Breast epithelium (tissue), 4 donors: ENCODE measurements around the gene BUB1B. TPM values are rescaled to one million over a fixed set of nuclear protein-coding genes. Genes with fewer than 3 reads are reported as not detected.
A peak's percentile ranks its signal among the peaks of the same experiment; 100 is the strongest.

Experiments
- DNase-seq, 2 donors: peaks; one replicate each; pipeline ENCODE4 v3.0.0-alpha.2; 2019; ENCODE audit warnings: low spot score in 2 of 2
- H3K27ac ChIP-seq, 2 donors: fragments of 200-600 bp; sonication (generic) in 1 of 2; one replicate each; pipeline ENCODE4 v1.5.1; 2016 to 2019; ENCODE audit warnings: mild to moderate bottlenecking in 1 of 2
- H3K27me3 ChIP-seq, 2 donors: fragments of 200-600 bp; sonication (generic) in 1 of 2; one replicate each; pipeline versions ENCODE4 v1.5.1 to v1.6.0; 2017 to 2019; ENCODE audit warnings: control low read depth in 1 of 2, mild to moderate bottlenecking in 1 of 2
- H3K36me3 ChIP-seq: fragments of 200-600 bp; one replicate; pipeline ENCODE4 v1.5.1; 2019
- H3K4me1 ChIP-seq, 2 donors: fragments of 200-600 bp; sonication (generic); one replicate each; pipeline ENCODE4 v1.5.1; 2016 to 2019; ENCODE audit warnings: control low read depth in 1 of 2
- H3K4me3 ChIP-seq, 3 donors: fragments of 200-600 bp; sonication (generic); 1 replicate in 2 of 3; 2 replicates in 1 of 3; pipeline ENCODE4 v1.5.1; 2016 to 2019; ENCODE audit warnings: mild to moderate bottlenecking in 3 of 3, moderate library complexity in 2 of 3
- H3K9me3 ChIP-seq, 2 donors: fragments of 200-600 bp; sonication (generic) in 1 of 2; one replicate each; pipeline ENCODE4 v1.5.1; 2016 to 2019; ENCODE audit warnings: control low read depth in 1 of 2
- CTCF ChIP-seq, 3 donors: fragments of 450-650 bp; IDR thresholded peaks; one replicate each; pipeline ENCODE4 v1.5.1; 2016 to 2017; ENCODE audit warnings: antibody characterized with exemption in 3 of 3, mild to moderate bottlenecking in 3 of 3, moderate library complexity in 3 of 3
- POLR2A ChIP-seq: fragments of 450-650 bp; IDR thresholded peaks from one replicate; pipeline ENCODE4 v1.6.1; 2016; ENCODE audit warnings: antibody characterized with exemption, mild to moderate bottlenecking, moderate library complexity
- POLR2AphosphoS5 ChIP-seq, 3 donors: sonication (generic); formaldehyde crosslinking; IDR thresholded peaks; one replicate each; pipeline ENCODE4 v1.6.1; 2017; ENCODE audit warnings: antibody characterized with exemption in 3 of 3
- intact Hi-C: fragments of 100-400 bp; cut with DNase I; formaldehyde crosslinking; loops from one replicate; pipeline ENCODE4 v1.15.1; 2023; ENCODE audit warnings: low total_unique reads
- total RNA-seq, 3 donors: library from RNA; depleted of rRNA; stranded (reverse); fragments of >200 nt; gene quantifications; one replicate each; pipeline ENCODE4 v1.1.0, GENCODE V29; 2016

BUB1B gene
- total RNA-seq, 3 donors from 2014 or later = 0.33 to 1.9 (median 1.4) TPM

DNA sequence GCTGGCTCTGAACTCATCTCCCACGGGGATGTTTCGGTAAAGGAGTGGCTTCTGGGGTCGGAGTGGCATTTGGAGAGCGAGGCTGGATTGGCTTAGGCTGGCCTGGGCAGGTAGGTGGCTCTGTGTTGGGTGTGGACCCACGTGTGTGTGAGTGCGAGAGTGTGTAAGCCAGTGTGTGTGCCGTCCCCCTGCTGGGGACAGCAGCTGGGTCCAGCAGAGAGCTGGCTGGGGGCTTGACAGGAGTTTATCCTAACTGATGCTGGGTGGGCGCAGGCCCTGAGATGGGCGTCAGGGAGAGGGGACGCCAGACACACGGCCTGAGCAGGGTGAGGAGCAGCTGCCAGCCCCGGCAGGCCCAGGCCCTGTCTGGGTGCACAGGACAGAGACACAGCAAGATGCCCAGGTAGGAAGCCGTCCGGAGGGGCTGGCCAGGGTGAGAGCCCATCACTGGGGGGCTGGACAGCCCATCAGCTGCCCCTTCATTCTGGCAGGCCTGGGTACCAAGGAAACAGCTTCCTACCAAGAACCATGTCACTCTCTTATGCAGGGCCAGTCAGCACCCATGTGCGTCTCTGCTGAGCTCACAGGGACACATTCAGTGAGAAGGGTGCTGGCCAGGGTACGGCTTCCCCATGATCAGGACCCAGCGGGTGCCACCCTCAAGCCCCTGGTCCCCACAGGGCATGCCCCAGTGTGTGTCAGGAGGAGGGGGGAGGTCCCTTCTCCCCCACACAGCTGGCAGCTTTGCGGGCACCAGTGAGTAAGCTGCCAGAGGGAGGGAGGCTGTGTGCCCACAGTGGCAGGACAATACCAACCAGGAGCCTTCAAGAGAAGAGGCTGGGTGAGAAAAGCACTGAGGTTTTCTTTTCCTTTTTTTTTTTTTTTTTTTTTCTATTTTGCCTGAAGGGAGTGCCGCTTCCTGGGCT, 79.1 kb downstream of the BUB1B start:
- Histone ChIP-seq H3K27ac (peak overlapping the region; percentile 82 to 88), H3K9me3 (no peaks in the 10 kb centered on the region), H3K36me3 (no peaks in the 10 kb centered on the region), H3K4me3 (peak overlapping the region in 2 of 3 donors; percentile 48 to 60), H3K27me3 (no peaks in the 10 kb centered on the region), H3K4me1 (peaks cover 4 to 16% of the 10 kb centered on the region in 2 donors)
- DNase-seq = peak in 1 of 2 donors; percentile 38
- intact Hi-C loops = loop anchor here (5.0 kb wide), 1 partner anchor 32 kb away; no protein-coding TSS in a partner anchor
- TF ChIP-seq POLR2A (no peak), CTCF (IDR thresholded peaks at IDR 0.05) (no peak), POLR2AphosphoS5 (IDR thresholded peaks at IDR 0.05) (no peak)

DNA sequence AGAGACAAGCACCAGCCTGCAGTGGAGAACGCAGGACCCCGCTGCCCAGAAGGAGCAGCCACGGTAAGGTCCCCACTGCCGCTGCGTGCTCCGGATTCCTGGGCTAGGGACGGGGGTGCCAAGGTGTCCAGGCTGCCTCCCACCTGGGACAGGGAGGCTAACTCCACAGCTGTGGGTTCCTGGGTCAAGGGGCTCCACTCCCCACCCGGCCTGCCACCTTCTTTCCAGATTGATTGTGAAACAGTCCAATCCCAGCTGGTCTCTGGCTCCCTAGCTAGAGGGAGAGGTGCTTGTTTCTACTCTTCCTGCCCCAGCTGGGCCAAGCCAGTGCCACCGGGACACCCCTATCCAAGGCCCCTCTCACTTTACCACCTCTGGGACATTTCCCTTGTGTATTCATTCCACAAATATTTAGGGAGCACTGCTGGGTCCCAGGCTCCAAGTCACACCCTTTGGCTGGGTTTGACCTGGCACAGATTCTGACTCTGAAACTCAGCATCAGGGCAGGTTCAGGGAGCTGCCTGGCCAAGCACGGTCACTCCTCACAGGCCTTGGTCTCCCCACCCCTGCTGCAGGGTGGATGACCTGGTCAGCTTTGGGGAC, 79.9 kb downstream of the BUB1B start:
- intact Hi-C loops = no loop called here
- peak overlapping the region; percentile 82 to 83 for H3K27ac ChIP-seq
- H3K4me3 ChIP-seq = peak overlapping the region in 2 of 3 donors; percentile 48 to 52
- H3K9me3 ChIP-seq = no peaks in the 10 kb centered on the region
- no peaks in the 10 kb centered on the region for H3K36me3 ChIP-seq
- no peak for TF ChIP-seq CTCF (IDR thresholded peaks at IDR 0.05)
- peak in 1 of 3 donors; percentile 1 for TF ChIP-seq POLR2AphosphoS5 (IDR thresholded peaks at IDR 0.05)
- no peaks in the 10 kb centered on the region for H3K27me3 ChIP-seq
- peaks cover 4 to 22% of the 10 kb centered on the region in 2 donors for H3K4me1 ChIP-seq
- DNase-seq = peak in 1 of 2 donors; percentile 40

DNA sequence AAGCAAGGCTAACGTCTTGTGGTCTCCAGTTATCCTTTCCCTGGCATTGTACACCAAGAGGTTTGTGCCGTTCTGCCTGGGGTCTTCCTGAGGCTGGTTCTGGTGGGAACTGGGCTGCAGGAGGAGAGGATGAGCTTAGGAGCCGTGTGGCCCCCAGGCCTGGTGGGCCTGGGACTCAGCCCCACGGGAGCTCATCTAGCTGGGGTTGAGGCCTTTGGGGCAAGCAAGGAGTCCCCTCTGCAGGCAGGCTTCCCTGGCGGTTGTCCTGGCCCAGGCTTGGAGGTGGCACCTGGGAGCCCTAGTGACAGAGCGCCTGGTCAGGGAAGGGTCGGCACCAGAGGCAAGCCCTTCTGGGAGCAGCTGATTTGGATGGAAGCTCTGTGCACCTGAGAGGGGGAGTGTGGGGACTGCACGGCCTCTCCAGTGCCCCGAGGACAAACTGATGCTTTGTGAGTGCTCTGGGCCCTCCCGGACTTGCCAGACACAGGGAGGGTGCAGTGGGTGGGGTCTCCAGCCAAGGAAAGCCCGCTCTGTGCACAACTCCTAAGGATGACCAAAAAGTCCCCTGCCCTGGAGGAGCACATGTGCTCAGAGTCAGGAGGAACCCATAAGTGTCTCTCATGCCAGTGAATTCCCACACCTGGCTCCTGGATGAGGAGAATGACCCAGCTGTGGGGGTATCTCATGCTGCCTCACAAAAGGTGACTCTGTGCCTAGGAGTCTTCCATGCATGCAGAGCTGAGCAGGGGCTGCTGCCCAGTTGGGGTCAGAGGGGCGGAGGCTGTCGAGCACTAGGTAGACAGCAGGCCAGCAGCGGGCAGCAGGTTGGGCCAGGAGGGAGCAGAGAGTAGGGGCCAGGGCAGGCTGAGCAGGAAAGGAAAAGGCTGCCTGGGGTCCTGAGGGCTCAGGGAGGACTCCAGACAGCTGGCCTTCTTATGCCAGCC, 80.7 kb downstream of the BUB1B start:
- H3K27ac ChIP-seq = peak overlapping the region; percentile 82 to 83
- peak overlapping the region in 2 of 3 donors; percentile 48 to 52 for H3K4me3 ChIP-seq
- intact Hi-C loops = loop anchor here (2.0 kb wide), 1 partner anchor 17 kb away; no protein-coding TSS in a partner anchor
- H3K36me3 ChIP-seq = no peaks in the 10 kb centered on the region
- DNase-seq = peak in 1 of 2 donors; percentile 16
- H3K9me3 ChIP-seq = no peaks in the 10 kb centered on the region
- TF ChIP-seq CTCF (IDR thresholded peaks at IDR 0.05) (no peak), POLR2AphosphoS5 (IDR thresholded peaks at IDR 0.05) (no peak), POLR2A (no peak)
- peaks cover 4 to 22% of the 10 kb centered on the region in 2 donors for H3K4me1 ChIP-seq
- H3K27me3 ChIP-seq = no peaks in the 10 kb centered on the region

DNA sequence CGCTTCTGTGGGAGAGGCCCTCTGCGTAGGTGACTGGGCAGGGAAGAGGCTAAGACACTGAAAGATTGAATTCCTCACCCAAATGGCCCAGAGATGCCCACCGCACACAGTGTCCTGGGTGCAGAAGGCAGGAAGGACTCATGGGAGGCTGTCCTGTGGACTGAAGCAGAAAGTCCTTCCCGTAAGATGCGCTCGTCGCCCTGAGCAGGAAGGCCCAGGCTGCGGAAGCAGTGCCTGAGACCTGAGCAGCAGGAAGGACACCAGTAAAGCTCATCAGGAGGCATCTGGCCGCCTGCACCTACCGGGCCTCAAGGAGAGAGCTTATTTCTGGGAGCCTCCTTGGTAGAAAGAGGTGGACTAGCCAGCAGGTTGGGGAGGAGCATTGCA, 81.3 kb downstream of the BUB1B start:
- no peak for DNase-seq
- Histone ChIP-seq H3K9me3 (no peaks in the 10 kb centered on the region), H3K4me3 (no peak overlapping the region), H3K4me1 (peaks cover 4 to 22% of the 10 kb centered on the region in 2 donors), H3K27ac (no peak overlapping the region), H3K36me3 (no peaks in the 10 kb centered on the region), H3K27me3 (no peaks in the 10 kb centered on the region)
- TF ChIP-seq POLR2AphosphoS5 (IDR thresholded peaks at IDR 0.05) (no peak), CTCF (IDR thresholded peaks at IDR 0.05) (no peak), POLR2A (no peak)
- intact Hi-C loops = loop anchor here (2.0 kb wide), 1 partner anchor 17 kb away; no protein-coding TSS in a partner anchor
